OCI-LY7 (cell line): ENCODE data around the gene SLC12A8. TPM values are rescaled to one million over a fixed set of nuclear protein-coding genes. Genes with fewer than 3 reads are reported as not detected.

ENCODE experiments used
- BruUV-seq: library from RNA; stranded (reverse); fragments of 400-500 nt; replicated peaks from 2 replicates; lab custom pipeline; 2021; lab: Mats Ljungman, UMichigan
- CTCF ChIA-PET: fragments of 300-600 bp; sonication (Branson Sonifier 250); formaldehyde crosslinking; loops from one replicate; lab custom pipeline; 2022; ENCODE audit warnings: antibody characterized with exemption; ENCODE audit not compliant: unreplicated experiment; lab: Charles Lee
- POLR2A ChIA-PET: fragments of 300-600 bp; sonication (Branson Sonifier 250); formaldehyde crosslinking; loops from one replicate; lab custom pipeline; 2022; ENCODE audit warnings: antibody characterized with exemption; lab: Charles Lee
- DNase-seq: peaks from one replicate; pipeline ENCODE4 v3.0.0-alpha.2; 2015; ENCODE audit warnings: low spot score
- H2AFZ ChIP-seq: fragments of 200-600 bp; sonication (generic), shearing (Covaris generic); 2 replicates; pipeline ENCODE4 v1.6.1; 2014; ENCODE audit warnings: mild to moderate bottlenecking, antibody characterized with exemption, low read length, moderate library complexity
- H3K27ac ChIP-seq: fragments of 200-600 bp; sonication (generic); 2 replicates; pipeline ENCODE4 v1.5.1; 2014; ENCODE audit warnings: mixed run types, low read depth, mild to moderate bottlenecking, moderate library complexity, low read length, inconsistent platforms; ENCODE audit not compliant: poor library complexity, severe bottlenecking
- H3K36me3 ChIP-seq: fragments of 200-600 bp; sonication (generic); 2 replicates; pipeline ENCODE4 v1.6.1; 2014; ENCODE audit warnings: mild to moderate bottlenecking, antibody characterized with exemption, low read length, moderate library complexity, mixed read lengths; ENCODE audit not compliant: insufficient read depth
- H3K4me1 ChIP-seq: fragments of 200-600 bp; sonication (generic); 2 replicates; pipeline ENCODE4 v1.5.1; 2014; ENCODE audit warnings: mild to moderate bottlenecking, low read length; ENCODE audit not compliant: insufficient read depth, poor library complexity, severe bottlenecking
- H3K4me2 ChIP-seq: fragments of 200-600 bp; sonication (generic); 2 replicates; pipeline ENCODE4 v1.6.1; 2014; ENCODE audit warnings: mild to moderate bottlenecking, low read length
- H3K4me3 ChIP-seq: fragments of 200-600 bp; sonication (generic); 2 replicates; pipeline ENCODE4 v1.5.1; 2014; ENCODE audit warnings: mild to moderate bottlenecking, low read depth, low read length; ENCODE audit not compliant: poor library complexity, severe bottlenecking
- H3K79me2 ChIP-seq: fragments of 200-600 bp; sonication (generic); 2 replicates; pipeline ENCODE4 v1.6.1; 2016; ENCODE audit warnings: low read depth, mild to moderate bottlenecking, low read length, moderate library complexity, mixed read lengths; ENCODE audit not compliant: insufficient read depth
- H3K9me2 ChIP-seq: fragments of 200-600 bp; sonication (generic); 2 replicates; pipeline ENCODE4 v1.6.1; 2016; ENCODE audit warnings: mild to moderate bottlenecking, low read length, mixed read lengths; ENCODE audit not compliant: insufficient read depth
- H3K9me3 ChIP-seq: fragments of 200-600 bp; sonication (generic); 2 replicates; pipeline ENCODE4 v1.6.1; 2014; ENCODE audit warnings: mild to moderate bottlenecking, mixed run types, low read length, mixed read lengths
- H4K20me1 ChIP-seq: fragments of 200-600 bp; sonication (generic); 2 replicates; pipeline ENCODE4 v1.6.1; 2014; ENCODE audit warnings: mild to moderate bottlenecking, antibody characterized with exemption, low read length, moderate library complexity, mixed read lengths; ENCODE audit not compliant: insufficient read depth
- CTCF ChIP-seq: fragments of 200-600 bp; sonication (generic); conservative IDR thresholded peaks from 2 replicates; pipeline ENCODE4 v1.5.1; 2014; ENCODE audit warnings: mild to moderate bottlenecking, antibody characterized with exemption, low read length, moderate library complexity, mixed read lengths
- EZH2phosphoT487 ChIP-seq: fragments of 200-600 bp; sonication (generic); IDR thresholded peaks from 2 replicates; pipeline ENCODE4 v1.6.1; 2018; ENCODE audit warnings: low read depth, borderline replicate concordance, mild to moderate bottlenecking, mixed run types, antibody characterized with exemption, low read length, moderate library complexity, mixed read lengths
- intact Hi-C: fragments of 100-400 bp; cut with micrococcal nuclease; formaldehyde crosslinking; loops from one replicate; pipeline ENCODE4 v1.10.0; 2022; ENCODE audit not compliant: unreplicated experiment
- total RNA-seq, 2 experiments: library from RNA; depleted of rRNA in 1 of 2; stranded (reverse); fragments of >200 nt in 1 of 2; shearing (Covaris generic) in 1 of 2; gene quantifications; 2 replicates each; pipeline ENCODE4 v1.2.3, GENCODE V29; 2014 to 2022

Gene SLC12A8
- total RNA-seq, 2 experiments from 2014 or later: 0.84 to 1.0 TPM

DNA sequence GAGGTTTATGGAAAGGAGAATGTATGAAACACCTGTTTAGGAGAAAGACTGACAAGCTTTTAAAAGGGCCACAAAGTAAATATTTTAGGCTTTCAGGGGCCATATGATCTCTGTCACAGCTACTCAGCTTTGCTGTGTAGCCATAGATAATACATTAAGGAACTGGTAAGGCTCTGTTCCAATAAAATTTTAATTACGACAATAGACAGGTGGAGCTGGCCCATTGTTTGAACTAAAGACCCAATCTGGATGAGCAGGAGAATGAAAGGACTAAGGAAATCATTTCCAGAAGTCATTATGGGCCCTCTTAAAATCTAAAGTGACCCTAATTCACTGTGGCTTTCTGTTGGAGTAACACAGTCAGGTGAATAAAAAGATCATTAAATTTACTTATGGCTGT, 48.5 kb upstream of the SLC12A8 start:
- no peaks in the 10 kb centered on the region for H3K9me2 ChIP-seq
- no peaks in the 10 kb centered on the region for H3K79me2 ChIP-seq
- H3K9me3 ChIP-seq: peaks cover 9% of the 10 kb centered on the region; the same call in 1 of the 2 replicates
- no peak overlapping the region for H2AFZ ChIP-seq
- no peak overlapping the region for H3K4me3 ChIP-seq
- DNase-seq: no peak
- intact Hi-C loops: no loop called here
- no TSS peak for BruUV-seq
- no peak overlapping the region for H3K27ac ChIP-seq
- H3K36me3 ChIP-seq: peaks cover 16% of the 10 kb centered on the region
- POLR2A ChIA-PET: interaction anchor here (0.6 to 1.0 kb wide), 3 partner anchors 12 to 222 kb away, joined by 3 read pairs; no protein-coding TSS in a partner anchor
- H4K20me1 ChIP-seq: no peaks in the 10 kb centered on the region
- no peak for TF ChIP-seq CTCF
- no peak for TF ChIP-seq EZH2phosphoT487
- H3K4me2 ChIP-seq: no peak overlapping the region
- CTCF ChIA-PET: no interaction called here
- H3K4me1 ChIP-seq: no peaks in the 10 kb centered on the region

DNA sequence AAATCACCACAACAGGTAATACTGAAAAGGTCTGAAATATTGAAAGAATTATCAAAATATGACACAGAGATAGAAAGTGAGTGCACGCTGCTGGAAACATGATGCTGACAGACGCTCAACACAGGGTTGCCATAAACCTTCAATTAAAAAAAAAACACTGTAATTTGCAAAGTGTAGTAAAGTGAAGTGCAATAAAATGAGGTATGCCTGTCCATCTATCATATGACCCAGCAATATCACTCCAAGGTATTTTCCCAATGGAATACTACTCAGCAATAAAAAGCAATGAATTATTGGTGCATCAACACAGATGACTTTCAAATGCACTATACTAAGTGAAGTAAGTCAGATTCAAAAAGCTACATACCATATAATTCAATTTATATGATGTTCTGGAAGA, 47.6 kb upstream of the SLC12A8 start:
- ChIA-PET CTCF (no interaction called here), POLR2A (no interaction called here)
- H3K79me2 ChIP-seq: no peaks in the 10 kb centered on the region
- peaks cover 16% of the 10 kb centered on the region for H3K36me3 ChIP-seq
- no peak overlapping the region for H3K4me2 ChIP-seq
- TF ChIP-seq CTCF (no peak), EZH2phosphoT487 (no peak)
- H2AFZ ChIP-seq: no peak overlapping the region
- H4K20me1 ChIP-seq: no peaks in the 10 kb centered on the region
- no TSS peak for BruUV-seq
- peaks cover 9% of the 10 kb centered on the region; the same call in 1 of the 2 replicates for H3K9me3 ChIP-seq
- H3K4me1 ChIP-seq: no peaks in the 10 kb centered on the region
- H3K27ac ChIP-seq: no peak overlapping the region
- H3K9me2 ChIP-seq: no peaks in the 10 kb centered on the region
- intact Hi-C loops: no loop called here
- DNase-seq: no peak
- no peak overlapping the region for H3K4me3 ChIP-seq

DNA sequence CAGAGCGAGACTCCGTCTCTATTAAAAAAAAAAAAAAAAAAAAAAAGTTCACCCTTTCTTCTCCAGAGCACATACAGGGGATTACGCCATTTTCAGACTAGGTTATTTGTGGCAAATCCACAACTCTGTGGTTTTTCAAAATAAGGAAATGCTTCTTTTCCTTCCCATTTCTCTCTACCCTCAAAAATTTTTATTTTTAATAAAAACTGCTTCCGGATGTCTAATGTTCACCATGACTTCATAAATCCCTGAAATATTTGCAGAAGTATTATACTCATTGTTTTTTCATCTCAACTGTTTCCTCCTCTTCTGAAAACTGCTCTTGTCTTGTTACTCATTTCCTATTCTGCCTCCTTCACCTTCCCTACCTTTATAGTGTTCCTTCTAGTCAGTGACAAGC, 45.0 kb upstream of the SLC12A8 start:
- no peaks in the 10 kb centered on the region for H3K4me1 ChIP-seq
- BruUV-seq: no TSS peak
- no peak for DNase-seq
- H3K4me2 ChIP-seq: no peak overlapping the region
- H3K4me3 ChIP-seq: no peak overlapping the region
- peaks cover 16% of the 10 kb centered on the region for H3K36me3 ChIP-seq
- intact Hi-C loops: no loop called here
- H3K9me2 ChIP-seq: no peaks in the 10 kb centered on the region
- no peak for TF ChIP-seq CTCF
- TF ChIP-seq EZH2phosphoT487: no peak
- H3K27ac ChIP-seq: no peak overlapping the region
- POLR2A ChIA-PET: interaction anchor here (0.6 to 0.7 kb wide), 2 partner anchors 16 to 200 kb away, joined by 4 to 5 read pairs; no protein-coding TSS in a partner anchor
- H3K79me2 ChIP-seq: no peaks in the 10 kb centered on the region
- no peak overlapping the region for H2AFZ ChIP-seq
- no peaks in the 10 kb centered on the region for H4K20me1 ChIP-seq
- H3K9me3 ChIP-seq: peaks cover 9% of the 10 kb centered on the region; the same call in 1 of the 2 replicates
- CTCF ChIA-PET: no interaction called here
